ENCODE data around the gene WDFY4.

The WDFY4 gene

DNA sequence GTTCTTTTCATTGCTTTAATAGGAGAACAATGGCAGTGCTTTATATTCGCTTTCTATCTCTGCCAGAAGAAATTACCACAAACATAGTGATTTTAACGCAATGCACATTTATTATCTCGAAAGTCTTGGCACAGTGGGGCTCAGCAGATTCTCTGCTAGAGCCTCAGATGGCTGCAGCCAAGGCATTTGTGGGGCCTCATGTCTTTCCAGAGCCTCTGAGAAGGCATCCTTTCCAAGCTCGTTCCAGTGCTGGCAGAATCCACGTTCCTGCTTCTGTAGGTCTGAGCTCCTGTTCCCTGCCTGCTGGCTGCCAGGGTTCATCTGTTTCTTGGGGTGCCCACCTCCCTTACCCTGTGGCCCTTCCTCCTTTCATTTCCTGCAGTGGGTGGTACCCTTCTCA lies 194.8 kb downstream of the WDFY4 start:
- TF ChIP-seq, protein P1, sequence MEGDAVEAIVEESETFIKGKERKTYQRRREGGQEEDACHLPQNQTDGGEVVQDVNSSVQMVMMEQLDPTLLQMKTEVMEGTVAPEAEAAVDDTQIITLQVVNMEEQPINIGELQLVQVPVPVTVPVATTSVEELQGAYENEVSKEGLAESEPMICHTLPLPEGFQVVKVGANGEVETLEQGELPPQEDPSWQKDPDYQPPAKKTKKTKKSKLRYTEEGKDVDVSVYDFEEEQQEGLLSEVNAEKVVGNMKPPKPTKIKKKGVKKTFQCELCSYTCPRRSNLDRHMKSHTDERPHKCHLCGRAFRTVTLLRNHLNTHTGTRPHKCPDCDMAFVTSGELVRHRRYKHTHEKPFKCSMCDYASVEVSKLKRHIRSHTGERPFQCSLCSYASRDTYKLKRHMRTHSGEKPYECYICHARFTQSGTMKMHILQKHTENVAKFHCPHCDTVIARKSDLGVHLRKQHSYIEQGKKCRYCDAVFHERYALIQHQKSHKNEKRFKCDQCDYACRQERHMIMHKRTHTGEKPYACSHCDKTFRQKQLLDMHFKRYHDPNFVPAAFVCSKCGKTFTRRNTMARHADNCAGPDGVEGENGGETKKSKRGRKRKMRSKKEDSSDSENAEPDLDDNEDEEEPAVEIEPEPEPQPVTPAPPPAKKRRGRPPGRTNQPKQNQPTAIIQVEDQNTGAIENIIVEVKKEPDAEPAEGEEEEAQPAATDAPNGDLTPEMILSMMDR (conservative IDR thresholded peaks at IDR 0.05; ENCODE audit: control insufficient read depth, insufficient read depth, low read depth, low read length), result no peak
- no peak for DNase-seq (ENCODE audit: low read depth)
- H3K4me3 ChIP-seq (ENCODE audit: control insufficient read depth, low read depth, low read length), result no peak overlapping the region

DNA sequence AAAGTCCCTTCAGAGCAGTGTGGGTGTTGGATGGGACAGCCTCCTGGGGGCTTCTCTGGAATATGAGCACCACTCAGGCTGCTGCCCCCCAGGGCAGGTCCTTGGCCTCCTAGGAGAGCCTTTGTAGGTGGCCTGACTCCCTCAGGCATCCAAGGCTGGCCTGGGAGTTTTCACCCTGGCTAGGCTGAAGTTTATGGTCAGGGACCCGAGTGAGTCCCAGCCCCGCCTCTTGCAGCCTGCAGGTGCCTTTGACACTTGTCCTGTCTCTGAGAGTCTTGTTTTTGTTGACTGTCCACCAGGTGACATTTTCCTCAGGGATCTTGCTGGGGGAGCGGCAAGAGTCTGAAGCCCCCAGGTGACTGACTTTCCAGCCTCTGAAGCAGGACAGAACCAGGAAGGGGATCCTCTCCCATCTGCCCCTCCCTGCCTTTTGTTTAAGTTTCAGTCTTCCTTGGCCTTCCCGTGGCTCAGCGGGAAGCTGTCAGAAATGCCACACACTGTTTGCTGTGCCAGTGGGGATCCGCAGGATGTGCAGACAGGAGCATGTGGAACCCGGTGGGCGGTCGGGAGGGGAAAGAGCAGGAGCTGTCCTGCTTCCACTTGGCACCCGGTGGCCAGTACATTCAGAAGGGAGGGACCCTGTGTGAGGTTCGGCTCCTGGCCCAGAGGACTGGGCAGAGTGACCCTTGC lies 195.5 kb downstream of the WDFY4 start:
- DNase-seq (ENCODE audit: low read depth), result no peak
- TF ChIP-seq, protein P1 (conservative IDR thresholded peaks at IDR 0.05; ENCODE audit: control insufficient read depth, insufficient read depth, low read depth, low read length), result no peak
- no peak overlapping the region for H3K4me3 ChIP-seq (ENCODE audit: control insufficient read depth, low read depth, low read length)

DNA sequence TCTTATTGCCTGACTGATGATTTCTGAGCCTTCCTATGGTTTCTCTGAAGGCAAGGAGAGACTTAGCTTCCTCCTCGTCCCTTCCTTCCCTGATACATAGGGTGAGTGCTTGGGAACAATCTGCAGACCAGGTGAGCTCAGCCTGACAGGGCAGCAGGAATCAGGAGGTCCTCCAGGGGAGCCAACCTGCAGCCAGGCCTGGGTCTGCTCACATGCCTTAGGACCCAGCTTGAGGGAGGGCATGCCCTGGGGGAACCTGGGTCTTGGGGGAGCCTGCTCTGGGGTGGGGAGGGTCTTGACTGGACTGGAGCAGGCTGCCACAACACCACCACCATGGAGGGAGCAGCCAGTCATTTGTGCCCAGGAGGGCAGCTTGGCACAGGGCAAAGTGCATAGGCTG lies 197.3 kb downstream of the WDFY4 start:
- DNase-seq (ENCODE audit: low read depth), result no peak

DNA sequence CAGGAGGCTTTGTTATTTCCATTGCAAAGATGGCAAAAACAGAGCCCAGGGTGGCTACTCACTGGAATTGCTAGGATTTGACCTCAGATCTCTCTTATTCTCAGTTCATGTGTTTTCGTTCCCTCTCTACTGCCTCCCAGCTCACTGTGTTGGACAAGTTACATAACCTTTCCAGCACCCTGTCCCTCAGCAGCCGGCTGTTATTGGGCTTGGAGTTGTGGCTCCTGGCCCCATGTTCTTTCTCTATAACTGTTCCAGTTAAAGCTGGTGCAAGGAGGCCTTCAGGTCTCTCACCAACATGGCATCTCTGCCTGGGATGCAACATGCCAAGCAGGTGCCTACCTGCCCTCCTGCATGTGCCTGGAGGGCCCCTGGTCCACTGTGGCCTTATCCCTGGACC lies 198.2 kb downstream of the WDFY4 start:
- DNase-seq (ENCODE audit: low read depth), result no peak
- H3K4me3 ChIP-seq (ENCODE audit: control insufficient read depth, low read depth, low read length), result no peak overlapping the region
- TF ChIP-seq, protein P1 (conservative IDR thresholded peaks at IDR 0.05; ENCODE audit: control insufficient read depth, insufficient read depth, low read depth, low read length), result no peak

More for the DNA sequence above, 197.3 kb downstream of the WDFY4 start:
- TF ChIP-seq, protein P1 (conservative IDR thresholded peaks at IDR 0.05; ENCODE audit: control insufficient read depth, insufficient read depth, low read depth, low read length), result no peak
- H3K4me3 ChIP-seq (ENCODE audit: control insufficient read depth, low read depth, low read length), result no peak overlapping the region

DNA sequence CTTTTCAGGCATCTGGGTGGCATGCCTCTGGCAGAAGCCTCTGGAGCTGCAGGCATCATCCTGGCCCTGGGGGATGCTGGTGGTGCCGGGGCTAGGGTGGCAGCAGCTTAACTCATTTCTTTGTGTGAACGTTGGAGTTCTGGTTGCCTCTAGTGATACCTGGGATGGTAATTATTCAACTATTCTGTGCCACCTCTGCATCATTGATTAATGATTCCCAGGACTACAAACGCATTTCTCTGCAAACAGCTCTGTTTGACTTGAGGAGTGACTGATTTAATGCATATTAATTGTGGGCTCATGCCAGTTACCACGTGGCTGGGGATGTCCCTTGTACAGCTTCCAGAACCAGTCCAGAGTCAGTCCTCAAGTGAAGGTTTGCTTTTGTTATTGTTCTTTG lies 199.0 kb downstream of the WDFY4 start:
- no peak overlapping the region for H3K4me3 ChIP-seq (ENCODE audit: control insufficient read depth, low read depth, low read length)
- TF ChIP-seq, protein P1 (conservative IDR thresholded peaks at IDR 0.05; ENCODE audit: control insufficient read depth, insufficient read depth, low read depth, low read length), result no peak
- DNase-seq (ENCODE audit: low read depth), result no peak

DNA sequence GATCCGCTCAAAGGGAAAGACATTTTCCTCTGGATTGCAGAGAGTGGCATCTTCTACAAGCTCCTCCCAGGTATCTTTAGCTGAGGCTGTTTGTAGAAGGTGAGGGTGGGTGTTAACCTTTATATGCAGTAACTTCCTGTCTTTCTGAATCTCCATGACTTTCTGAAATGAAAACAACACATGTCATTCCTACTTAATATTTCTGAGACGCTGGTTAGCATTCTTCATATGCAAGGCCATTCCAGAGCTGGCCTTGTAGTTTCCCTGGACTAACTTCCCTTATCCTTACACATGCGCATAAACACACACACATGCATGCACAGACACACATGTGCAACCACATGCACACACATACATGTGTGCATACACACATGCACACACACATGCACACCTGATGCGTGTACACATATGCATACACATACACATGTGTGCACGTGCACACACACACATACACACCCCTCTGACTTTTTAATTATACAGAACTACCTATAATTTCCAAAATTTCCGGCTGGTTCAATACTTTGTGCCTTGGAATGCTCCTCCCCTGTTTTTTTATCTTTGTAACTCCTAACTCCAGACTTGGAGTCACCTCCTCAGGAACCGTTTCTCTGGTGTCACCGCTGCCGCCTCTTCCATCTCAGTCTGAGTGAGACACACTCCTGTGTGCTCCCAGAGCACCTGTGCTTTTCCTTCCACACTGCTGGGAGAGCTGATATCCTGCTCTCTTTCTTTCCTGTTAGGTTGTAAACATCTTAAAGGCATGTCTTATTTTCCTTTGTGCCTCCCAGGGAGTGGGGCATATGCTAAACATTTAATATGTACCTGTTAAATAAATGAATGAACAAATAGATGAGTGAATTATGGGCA lies 199.7 kb downstream of the WDFY4 start:
- H3K4me3 ChIP-seq (ENCODE audit: control insufficient read depth, low read depth, low read length), result no peak overlapping the region
- DNase-seq (ENCODE audit: low read depth), result no peak
- TF ChIP-seq, protein P1 (conservative IDR thresholded peaks at IDR 0.05; ENCODE audit: control insufficient read depth, insufficient read depth, low read depth, low read length), result no peak

Data from fibroblast of mammary gland (primary cell).